ENCODE results near the gene ACAP3. TPM values are rescaled to one million over a fixed set of nuclear protein-coding genes. Genes with fewer than 3 reads are reported as not detected.

Gene ACAP3
- total RNA-seq, 1 experiment from 2014 or later, result 30.7 TPM

GRCh38 chr1:1356796-1357401, 49.2 kb upstream of the ACAP3 start:
- H3K27me3 ChIP-seq (ENCODE audit: control insufficient read depth, insufficient read depth, low read length), result no peaks in the 10 kb centered on the region
- intact Hi-C loops (cut with micrococcal nuclease; ENCODE audit: unreplicated experiment) (no loop called here), in situ Hi-C loops (cut with HindIII; ENCODE audit: low pct_unique_long_range_greater_than_20kb, low sequenced_read_pairs) (no loop called here)
- H3K27ac ChIP-seq (ENCODE audit: low read length), result peak overlapping the region; percentile 93
- peak overlapping the region; percentile 44 to 49 for H3K4me3 ChIP-seq (ENCODE audit: low read depth in 2 of 2, low read length in 2 of 2)
- no peak for TF ChIP-seq SIN3A (IDR thresholded peaks at IDR 0.05; ENCODE audit: borderline replicate concordance, insufficient read depth, low read depth, low read length)
- no peak for TF ChIP-seq TCF7L2 (IDR thresholded peaks at IDR 0.05; ENCODE audit: low read depth, low read length)
- TF ChIP-seq POLR2AphosphoS5 (IDR thresholded peaks at IDR 0.05; ENCODE audit: low read depth, low read length), result no peak
- no peak for TF ChIP-seq CTCF (IDR thresholded peaks at IDR 0.05)
- no peak for TF ChIP-seq REST (IDR thresholded peaks at IDR 0.05; ENCODE audit: insufficient read depth in 1 of 2, low read depth in 2 of 2, low read length in 1 of 2)
- DNase-seq (ENCODE audit: low read depth, low spot score) (no peak), ATAC-seq (peak; percentile 11)
- CTCF ChIA-PET, result no interaction called here
- POLR2A ChIA-PET, result no interaction called here
- no peaks in the 10 kb centered on the region for H3K9me3 ChIP-seq (ENCODE audit: control insufficient read depth, insufficient read depth, low read depth, low read length)
- peaks cover 76% of the 10 kb centered on the region for H3K4me1 ChIP-seq (ENCODE audit: control insufficient read depth, insufficient read depth, low read length)
- BruUV-seq (replicated peaks), result no TSS peak
- no peaks in the 10 kb centered on the region for H3K36me3 ChIP-seq (ENCODE audit: control insufficient read depth, insufficient read depth, low read length)

- TF ChIP-seq REST (IDR thresholded peaks at IDR 0.05; ENCODE audit: insufficient read depth in 1 of 2, low read depth in 2 of 2, low read length in 1 of 2) (no peak), SIN3A (IDR thresholded peaks at IDR 0.05; ENCODE audit: borderline replicate concordance, insufficient read depth, low read depth, low read length) (no peak), POLR2AphosphoS5 (IDR thresholded peaks at IDR 0.05; ENCODE audit: low read depth, low read length) (no peak; the same call in 1 of the 2 replicates), TCF7L2 (IDR thresholded peaks at IDR 0.05; ENCODE audit: low read depth, low read length) (no peak), CTCF (IDR thresholded peaks at IDR 0.05) (no peak)
- peak overlapping the region in 1 of 2 experiments; percentile 44; a peak in 3 of 4 replicates for H3K4me3 ChIP-seq (ENCODE audit: low read depth in 2 of 2, low read length in 2 of 2)
- POLR2A ChIA-PET, result no interaction called here
- no TSS peak for BruUV-seq (replicated peaks)
- H3K27ac ChIP-seq (ENCODE audit: low read length), result peak overlapping the region; percentile 93; the same call in 1 of the 2 replicates
- ATAC-seq (no peak), DNase-seq (ENCODE audit: low read depth, low spot score) (no peak)
- intact Hi-C loops (cut with micrococcal nuclease; ENCODE audit: unreplicated experiment), result no loop called here
- no peaks in the 10 kb centered on the region for H3K36me3 ChIP-seq (ENCODE audit: control insufficient read depth, insufficient read depth, low read length)
- CTCF ChIA-PET, result no interaction called here
- H3K27me3 ChIP-seq (ENCODE audit: control insufficient read depth, insufficient read depth, low read length), result no peaks in the 10 kb centered on the region
- H3K4me1 ChIP-seq (ENCODE audit: control insufficient read depth, insufficient read depth, low read length), result peaks cover 75% of the 10 kb centered on the region
- in situ Hi-C loops (cut with HindIII; ENCODE audit: low pct_unique_long_range_greater_than_20kb, low sequenced_read_pairs), result no loop called here
- no peaks in the 10 kb centered on the region for H3K9me3 ChIP-seq (ENCODE audit: control insufficient read depth, insufficient read depth, low read depth, low read length)
Observed at GRCh38 chr1:1356166-1356795, 48.6 kb upstream of the ACAP3 start.

All from Panc1 (cell line).